GM21381 (cell line): ENCODE results near the gene ZDHHC14.

Experiments used
- ATAC-seq: cut with Tn5 transposase; IDR thresholded peaks from one replicate; pipeline ENCODE4 v1.9.1; 2021; ENCODE audit warnings: mild to moderate bottlenecking, moderate library complexity; ENCODE audit not compliant: unreplicated experiment

ZDHHC14 gene

DNA sequence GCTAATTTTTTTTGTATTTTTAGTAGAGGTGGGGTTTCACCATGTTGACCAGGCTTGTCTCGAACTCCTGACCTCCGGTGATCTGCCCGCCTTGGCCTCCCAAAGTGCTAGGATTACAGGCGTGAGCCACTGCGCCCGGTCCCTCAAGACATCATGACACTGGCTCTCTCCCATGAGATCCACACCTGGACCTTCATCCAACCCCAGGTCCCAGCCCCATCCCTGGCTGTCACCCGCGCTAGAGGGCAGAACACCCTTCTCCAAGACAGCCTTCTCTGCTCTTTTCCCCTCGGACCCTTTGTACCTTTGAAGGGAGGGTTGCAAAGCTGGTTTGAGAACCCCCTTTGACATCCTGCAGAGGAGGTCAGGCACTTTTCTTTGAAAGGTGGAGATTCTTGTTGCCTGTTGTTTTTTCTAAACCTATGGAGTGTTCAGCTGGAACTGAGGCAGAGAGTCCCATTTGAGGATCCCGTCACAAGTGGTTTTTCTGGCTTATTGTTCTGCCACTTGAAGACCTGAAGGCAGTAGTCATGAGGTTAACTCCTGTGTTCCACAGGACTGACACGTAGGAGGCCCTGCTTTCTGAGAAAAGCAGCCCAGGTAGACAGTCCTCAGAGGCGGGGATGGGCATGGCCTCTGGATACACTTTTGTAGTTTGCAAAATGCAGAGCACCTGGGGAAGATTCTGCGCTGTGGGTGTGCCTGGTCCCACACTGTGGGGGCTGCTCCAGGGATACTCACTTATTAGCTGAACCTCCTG lies 270.9 kb downstream of the ZDHHC14 start:
- ATAC-seq, result no peak

- ATAC-seq, result no peak
These were observed 271.8 kb downstream of the ZDHHC14 start for GRCh38 chr6:157652601-157653363.

DNA sequence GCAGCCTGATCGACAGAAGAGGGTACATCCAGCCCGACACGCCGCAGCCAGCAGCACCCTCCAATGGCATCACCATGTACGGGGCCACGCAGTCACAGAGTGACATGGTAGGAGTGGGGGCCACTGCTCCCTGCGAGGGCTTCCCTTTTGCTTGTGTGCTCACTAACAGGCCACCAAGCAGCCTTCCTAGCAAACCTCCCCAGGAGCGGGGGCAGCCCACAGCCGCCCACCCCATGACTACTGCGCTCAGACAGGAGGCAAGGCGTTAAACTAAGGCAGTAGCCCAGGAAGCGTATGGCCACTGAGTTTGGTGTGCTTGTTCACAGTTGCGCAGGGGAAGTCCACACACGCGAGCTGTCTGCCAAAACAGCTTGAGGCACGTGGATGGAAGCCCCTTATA lies 272.5 kb downstream of the ZDHHC14 start:
- ATAC-seq, result no peak

GRCh38 chr6:157655139-157655538 lies 274.1 kb downstream of the ZDHHC14 start:
- no peak for ATAC-seq

DNA sequence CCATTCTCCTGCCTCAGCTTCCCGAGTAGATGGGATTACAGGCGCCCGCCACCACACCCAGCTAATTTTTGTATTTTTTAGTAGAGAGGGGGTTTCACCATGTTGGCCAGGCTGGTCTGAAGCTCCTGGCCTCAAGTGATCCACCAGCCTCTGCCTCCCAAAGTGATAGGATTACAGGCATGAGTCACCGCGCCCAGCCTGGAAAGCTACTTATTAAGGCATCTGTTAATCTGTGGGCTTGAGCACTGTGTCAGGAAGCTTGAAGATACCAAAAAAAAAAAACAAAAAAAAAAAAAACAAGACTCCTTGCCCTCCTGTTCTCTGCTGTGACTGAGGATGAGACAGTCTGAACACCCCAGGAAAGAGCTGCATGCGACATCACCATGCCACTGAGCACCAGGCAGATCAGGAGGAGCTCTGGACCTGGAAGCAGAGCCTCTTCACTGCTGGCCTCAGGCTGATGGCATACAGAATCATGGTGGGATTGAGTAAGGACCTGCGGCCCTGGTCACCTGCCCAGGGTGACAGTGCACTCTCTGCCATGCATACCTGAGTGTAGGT lies 275.5 kb downstream of the ZDHHC14 start:
- ATAC-seq, result no peak

DNA sequence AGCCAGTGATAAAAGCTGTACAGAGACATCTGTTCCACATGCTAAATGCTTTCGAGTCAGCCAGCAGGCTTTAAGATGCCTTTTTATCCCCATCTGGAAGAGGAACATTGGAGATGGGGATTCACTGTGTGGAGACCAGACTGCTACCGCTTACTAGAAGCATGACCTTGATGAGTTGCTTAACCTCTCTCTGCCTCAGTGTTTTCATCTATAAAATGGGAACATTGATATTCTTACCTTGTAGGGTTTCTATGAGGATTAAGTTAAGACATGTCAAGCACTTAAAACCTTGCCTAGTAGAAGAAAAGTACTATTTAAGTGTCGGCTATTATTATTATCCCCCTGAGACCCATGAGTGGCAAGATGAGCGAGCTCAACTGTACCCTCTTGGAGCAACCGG lies 276.8 kb downstream of the ZDHHC14 start:
- no peak for ATAC-seq

DNA sequence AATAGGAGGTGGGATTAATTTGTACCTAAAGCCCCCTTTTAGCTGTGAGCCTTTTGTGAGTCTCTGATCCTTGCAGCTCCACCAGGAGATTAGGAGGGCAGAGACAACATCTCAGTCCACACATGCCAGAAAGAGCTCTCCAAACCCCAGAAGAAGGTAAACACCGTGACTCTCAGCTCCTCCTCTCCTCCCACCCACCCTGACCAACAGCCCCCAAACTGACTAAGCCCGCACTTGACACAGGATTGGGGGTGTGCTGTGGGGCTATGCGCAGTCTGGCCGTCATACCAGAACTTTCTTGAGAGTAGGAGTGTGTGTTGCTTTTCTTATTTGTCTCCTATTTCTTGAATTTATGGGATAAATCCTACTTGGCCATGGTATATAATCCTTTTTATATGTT lies 277.3 kb downstream of the ZDHHC14 start:
- ATAC-seq, result no peak

DNA sequence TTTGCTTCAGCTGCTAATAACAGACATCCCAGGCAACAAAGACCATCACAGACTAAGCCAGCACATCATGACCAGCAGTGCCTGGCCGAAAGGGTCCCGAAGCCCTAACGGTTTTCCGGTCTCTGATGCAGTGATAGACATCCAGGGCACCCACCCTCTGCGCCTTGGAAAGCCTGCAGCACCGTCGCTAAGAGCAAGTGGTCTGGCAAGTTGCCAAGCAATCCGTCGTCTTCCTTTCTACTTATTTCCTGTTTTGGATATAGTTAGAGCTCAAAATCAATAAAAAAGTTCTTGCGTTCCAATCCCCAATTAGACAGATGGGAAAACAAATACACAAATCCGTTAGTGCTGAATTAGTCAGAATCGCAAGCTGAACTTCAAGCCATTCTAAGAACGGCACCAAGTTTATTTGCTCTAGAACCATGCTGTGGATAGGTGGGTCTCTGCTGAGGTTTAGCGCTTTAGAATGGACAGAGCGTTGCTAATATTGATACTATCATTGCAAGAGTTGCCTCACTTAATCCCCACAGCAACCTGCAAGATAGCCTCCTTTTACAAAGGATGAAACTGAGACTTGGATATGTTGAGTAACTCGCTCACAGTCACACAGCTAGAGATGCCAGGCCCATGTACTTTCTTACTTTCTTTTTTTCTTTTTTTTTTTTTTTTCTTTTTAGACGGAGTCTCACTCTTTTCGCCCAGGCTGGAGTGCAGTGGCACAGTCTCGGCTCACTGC lies 278.7 kb downstream of the ZDHHC14 start:
- ATAC-seq, result no peak

- ATAC-seq, result no peak
These were observed 279.4 kb downstream of the ZDHHC14 start for GRCh38 chr6:157660414-157660813.

- ATAC-seq, result no peak
These were observed 280.7 kb downstream of the ZDHHC14 start for GRCh38 chr6:157661652-157662051.

GRCh38 chr6:157663261-157663660 lies 282.3 kb downstream of the ZDHHC14 start:
- ATAC-seq, result no peak

DNA sequence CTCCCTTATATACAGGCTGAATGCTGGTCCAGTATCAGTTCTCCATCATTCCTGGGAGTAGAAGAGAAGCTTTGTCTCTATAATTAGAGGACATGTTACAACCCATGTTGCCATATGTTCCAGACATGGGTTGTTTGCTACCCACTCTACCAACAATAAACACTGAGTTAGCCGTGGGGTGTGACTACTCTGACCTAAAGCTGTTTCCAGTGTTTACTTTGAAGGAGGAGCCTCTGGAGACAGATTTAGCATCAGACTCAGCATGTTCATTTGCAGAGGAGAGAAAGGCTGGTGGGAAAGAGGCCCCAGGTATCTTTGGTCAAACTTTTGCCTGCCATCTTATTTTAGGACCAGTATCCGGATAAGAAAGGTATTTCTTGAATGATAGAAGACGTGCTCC lies 284.2 kb downstream of the ZDHHC14 start:
- ATAC-seq, result no peak

GRCh38 chr6:157666729-157667128 lies 285.7 kb downstream of the ZDHHC14 start:
- ATAC-seq, result no peak

DNA sequence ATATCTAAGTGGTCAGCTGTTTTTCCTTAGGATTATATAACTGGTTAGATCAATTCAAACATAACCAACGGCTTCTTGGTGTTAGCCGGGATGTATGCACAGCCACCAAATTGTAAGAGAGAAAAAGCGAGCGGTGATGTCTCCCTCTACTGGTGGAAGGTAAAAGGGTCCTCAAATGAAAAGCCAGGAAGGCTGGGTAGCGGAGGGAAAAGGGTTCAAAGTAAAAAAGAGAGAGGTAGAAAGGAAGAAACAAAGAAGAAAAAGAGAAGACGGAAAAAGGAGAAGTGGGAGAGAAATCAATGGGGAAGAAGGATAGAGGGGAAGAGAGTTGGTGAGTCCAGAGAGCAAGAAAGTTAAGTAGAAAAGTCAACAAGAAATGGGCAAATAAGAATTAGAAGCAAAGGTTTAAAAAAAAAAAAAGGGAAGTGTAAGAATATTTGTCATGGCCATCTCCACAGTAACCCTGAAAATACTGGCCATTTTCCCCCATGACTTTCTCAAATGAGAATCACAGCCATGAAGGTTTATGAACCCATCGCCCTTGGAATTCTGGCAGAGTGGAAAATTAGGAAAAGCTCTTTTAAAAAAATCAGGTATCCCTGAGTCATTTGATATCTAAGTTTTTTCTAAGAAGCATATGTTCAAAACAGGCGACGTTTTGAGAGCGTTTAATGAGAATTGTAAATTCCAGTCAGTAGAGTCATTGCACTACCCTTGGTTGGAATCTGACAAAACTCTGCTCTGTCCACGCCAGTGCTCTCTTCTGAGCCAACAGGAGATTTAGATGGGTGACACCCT lies 286.4 kb downstream of the ZDHHC14 start:
- ATAC-seq, result no peak

GRCh38 chr6:157668009-157668401 lies 287.0 kb downstream of the ZDHHC14 start:
- ATAC-seq, result no peak

- ATAC-seq, result no peak
These were observed 287.7 kb downstream of the ZDHHC14 start for GRCh38 chr6:157668713-157669112.

GRCh38 chr6:157669323-157669722 lies 288.3 kb downstream of the ZDHHC14 start:
- no peak for ATAC-seq

- ATAC-seq, result no peak
These were observed 288.8 kb downstream of the ZDHHC14 start for GRCh38 chr6:157669747-157670216.

DNA sequence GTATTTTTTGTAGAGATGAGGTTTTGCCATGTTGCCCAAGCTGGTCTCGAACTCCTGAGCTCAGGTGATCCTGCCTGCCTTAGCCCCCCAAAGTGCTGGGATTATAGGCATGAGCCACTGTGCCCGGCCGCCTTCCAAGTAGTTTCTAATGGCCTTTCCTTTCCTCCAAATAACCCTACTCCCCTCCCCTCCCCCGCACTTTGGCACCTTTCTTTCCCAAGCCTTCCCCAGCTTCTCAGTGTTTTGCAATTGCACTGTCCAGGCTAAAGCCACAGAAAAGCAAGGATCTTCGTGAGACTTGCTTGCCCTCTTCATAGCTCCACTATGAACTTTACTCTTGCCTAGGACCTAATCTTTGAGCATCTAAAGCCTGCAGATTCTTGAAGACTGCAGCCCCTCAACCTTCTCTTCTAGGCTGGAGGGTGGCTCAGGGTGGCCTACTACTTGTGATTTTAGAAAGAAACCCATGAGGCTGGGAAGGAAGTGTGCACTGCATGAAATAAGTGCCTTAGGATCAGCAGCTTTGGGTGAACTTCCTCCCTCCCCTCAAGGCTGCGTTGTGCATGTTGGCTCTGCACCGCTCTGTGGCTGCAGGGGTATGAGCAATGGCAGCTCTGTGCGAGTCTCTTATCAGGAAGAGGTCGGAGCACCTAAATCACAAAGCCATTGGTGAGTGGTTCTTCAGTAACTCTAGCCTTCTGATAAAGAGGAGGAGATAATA lies 289.6 kb downstream of the ZDHHC14 start:
- no peak for ATAC-seq
